Brain microvascular endothelial cell (primary cell): ENCODE results near the gene ZBTB16.

Experiments used
- DNase-seq: peaks from one replicate; pipeline ENCODE4 v3.0.0-alpha.2; 2020
- H3K27ac ChIP-seq: fragments of 250-450 bp; sonication (Bioruptor Pico); 2 replicates; pipeline ENCODE4 v1.5.1; 2020; ENCODE audit warnings: mild to moderate bottlenecking, moderate library complexity
- H3K27me3 ChIP-seq: fragments of 250-450 bp; sonication (Bioruptor Pico); replicated peaks from 2 replicates; pipeline ENCODE4 v1.5.1; 2020; ENCODE audit warnings: mild to moderate bottlenecking
- H3K36me3 ChIP-seq: fragments of 250-450 bp; sonication (Bioruptor Pico); replicated peaks from 2 replicates; pipeline ENCODE4 v1.5.1; 2020; ENCODE audit warnings: mild to moderate bottlenecking
- H3K4me3 ChIP-seq: 2 replicates; pipeline ENCODE4 v1.5.1; 2011; ENCODE audit warnings: low read depth, mild to moderate bottlenecking, control low read depth, low read length, moderate library complexity
- in situ Hi-C: cut with HindIII; loops from 2 replicates; pipeline ENCODE4 v1.10.0; 2017; ENCODE audit warnings: low sequenced_read_pairs, low pct_ligation_motif_present
- TF ChIP-seq, protein P1 (sequence below): IDR thresholded peaks from 2 replicates; pipeline ENCODE4 v1.5.1; 2011; ENCODE audit warnings: low read depth, mild to moderate bottlenecking, moderate library complexity, low read length, control low read depth, inconsistent platforms; ENCODE audit errors: missing control alignments

Gene ZBTB16

DNA sequence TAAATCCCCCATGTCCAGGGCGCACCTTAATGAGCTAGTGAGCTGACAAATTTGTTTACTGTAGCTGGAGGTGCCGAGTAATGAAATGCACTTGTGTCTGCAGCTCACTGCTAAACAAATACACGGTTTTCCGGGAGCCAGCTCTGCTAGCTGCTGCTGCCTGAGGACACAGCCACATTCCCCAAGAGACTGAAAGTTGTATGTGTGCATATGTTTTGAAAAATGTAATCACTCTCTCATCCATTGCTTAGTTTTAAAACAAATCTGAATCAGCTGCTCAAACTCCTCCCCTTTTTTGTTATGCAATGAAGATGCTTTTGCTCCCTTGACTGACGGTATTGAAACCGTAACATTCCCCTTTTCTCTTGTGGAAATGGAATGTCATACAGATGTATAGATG, 174.2 kb downstream of the ZBTB16 start:
- no peaks in the 10 kb centered on the region for H3K36me3 ChIP-seq
- no peak for DNase-seq
- H3K27ac ChIP-seq = no peak overlapping the region
- peaks cover 8% of the 10 kb centered on the region for H3K27me3 ChIP-seq
- in situ Hi-C loops = no loop called here
- no peak overlapping the region for H3K4me3 ChIP-seq
- TF ChIP-seq, protein P1, sequence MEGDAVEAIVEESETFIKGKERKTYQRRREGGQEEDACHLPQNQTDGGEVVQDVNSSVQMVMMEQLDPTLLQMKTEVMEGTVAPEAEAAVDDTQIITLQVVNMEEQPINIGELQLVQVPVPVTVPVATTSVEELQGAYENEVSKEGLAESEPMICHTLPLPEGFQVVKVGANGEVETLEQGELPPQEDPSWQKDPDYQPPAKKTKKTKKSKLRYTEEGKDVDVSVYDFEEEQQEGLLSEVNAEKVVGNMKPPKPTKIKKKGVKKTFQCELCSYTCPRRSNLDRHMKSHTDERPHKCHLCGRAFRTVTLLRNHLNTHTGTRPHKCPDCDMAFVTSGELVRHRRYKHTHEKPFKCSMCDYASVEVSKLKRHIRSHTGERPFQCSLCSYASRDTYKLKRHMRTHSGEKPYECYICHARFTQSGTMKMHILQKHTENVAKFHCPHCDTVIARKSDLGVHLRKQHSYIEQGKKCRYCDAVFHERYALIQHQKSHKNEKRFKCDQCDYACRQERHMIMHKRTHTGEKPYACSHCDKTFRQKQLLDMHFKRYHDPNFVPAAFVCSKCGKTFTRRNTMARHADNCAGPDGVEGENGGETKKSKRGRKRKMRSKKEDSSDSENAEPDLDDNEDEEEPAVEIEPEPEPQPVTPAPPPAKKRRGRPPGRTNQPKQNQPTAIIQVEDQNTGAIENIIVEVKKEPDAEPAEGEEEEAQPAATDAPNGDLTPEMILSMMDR = no peak

DNA sequence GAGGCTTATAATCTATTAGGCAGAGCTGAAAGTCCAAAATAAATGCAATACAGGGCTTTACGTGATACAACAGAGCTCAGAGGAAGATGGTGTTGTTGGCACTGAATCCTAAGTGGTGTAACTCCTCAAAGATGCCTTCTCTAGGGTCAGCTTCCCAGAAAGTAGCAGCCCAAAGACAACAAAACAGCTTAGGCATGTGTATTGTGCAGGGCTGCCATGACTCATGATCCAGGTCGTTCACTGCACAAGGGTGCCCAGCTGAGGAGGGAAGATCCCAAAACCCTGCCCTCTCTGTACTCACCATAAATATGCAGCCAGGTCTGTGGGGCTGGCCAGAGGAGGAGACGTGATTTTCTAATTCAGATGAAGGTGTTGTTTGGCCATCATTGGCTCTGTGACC, 177.3 kb downstream of the ZBTB16 start:
- in situ Hi-C loops = no loop called here
- no peak overlapping the region for H3K4me3 ChIP-seq
- H3K36me3 ChIP-seq = no peaks in the 10 kb centered on the region
- H3K27ac ChIP-seq = no peak overlapping the region
- TF ChIP-seq, protein P1 = no peak
- peaks cover 4% of the 10 kb centered on the region for H3K27me3 ChIP-seq
- DNase-seq = no peak

DNA sequence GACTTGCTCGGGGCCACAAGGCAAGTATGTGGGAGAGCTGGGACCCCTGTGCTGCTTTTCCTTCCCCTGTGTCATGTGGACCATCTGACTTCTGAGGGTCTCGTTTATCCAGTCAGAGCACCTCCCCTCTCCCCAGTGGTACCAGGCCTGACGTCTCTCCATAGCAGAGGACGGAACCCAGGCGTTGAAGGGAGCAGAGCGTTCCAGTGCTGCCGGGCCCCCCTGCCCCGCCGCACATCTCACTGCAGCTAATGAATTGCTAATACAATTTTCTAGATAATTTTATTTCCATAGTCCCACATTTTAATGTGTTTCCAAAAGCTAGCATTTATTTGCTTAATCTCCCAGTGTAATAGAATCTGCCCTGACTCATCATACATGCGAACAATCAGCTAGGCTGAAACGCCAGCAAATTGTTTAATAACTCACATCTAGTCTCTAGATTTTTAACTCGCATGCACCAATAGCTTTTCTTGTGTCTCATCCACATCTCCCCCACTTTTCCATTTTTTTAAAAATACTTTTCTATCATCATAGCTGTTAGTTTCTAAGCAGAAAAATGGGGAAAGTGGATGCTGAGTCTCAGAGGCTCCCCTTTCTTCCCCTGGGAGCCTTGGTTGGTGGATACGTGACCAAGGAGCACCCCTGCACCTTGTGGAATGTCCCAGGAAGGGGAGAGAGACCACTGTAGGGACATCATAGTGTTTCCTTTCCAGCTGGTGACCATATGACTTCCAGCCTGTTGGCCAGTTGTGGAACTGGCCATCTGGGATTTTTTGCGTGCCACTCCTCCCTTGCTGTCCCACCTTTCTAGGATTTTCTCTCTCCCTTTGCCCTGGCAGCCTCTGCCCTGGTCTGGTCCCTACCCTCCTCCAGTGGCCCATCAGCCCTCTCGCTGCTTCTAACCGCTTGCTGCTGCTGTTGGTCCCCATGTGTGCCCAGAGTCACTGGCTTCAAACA, 178.1 kb downstream of the ZBTB16 start:
- DNase-seq = no peak
- in situ Hi-C loops = no loop called here
- no peak overlapping the region for H3K4me3 ChIP-seq
- TF ChIP-seq, protein P1 = no peak
- no peak overlapping the region for H3K27ac ChIP-seq
- no peaks in the 10 kb centered on the region for H3K36me3 ChIP-seq
- H3K27me3 ChIP-seq = peaks cover 4% of the 10 kb centered on the region

DNA sequence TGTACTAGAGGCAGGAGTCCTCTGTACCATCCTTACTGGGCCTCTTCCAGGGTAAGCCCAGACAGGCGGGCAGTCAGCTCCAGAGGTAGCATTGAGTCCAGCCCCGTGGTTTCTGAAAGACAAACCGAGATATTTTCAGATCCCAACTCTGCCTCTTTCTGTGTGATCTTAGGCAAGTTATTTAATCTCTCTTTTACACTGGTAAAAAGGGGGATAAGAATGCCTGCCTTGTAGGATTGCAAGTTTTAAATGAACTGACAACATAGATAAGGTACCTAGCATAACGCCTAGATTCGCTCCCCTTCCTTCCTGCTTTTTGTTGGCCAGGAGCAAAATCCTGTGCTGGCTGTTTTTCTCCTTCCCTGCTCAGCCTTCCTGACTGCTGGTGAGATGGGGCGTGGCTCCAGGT, 180.2 kb downstream of the ZBTB16 start:
- no peaks in the 10 kb centered on the region for H3K36me3 ChIP-seq
- H3K27me3 ChIP-seq = no peaks in the 10 kb centered on the region
- no peak for DNase-seq
- no peak overlapping the region for H3K4me3 ChIP-seq
- TF ChIP-seq, protein P1 = no peak
- H3K27ac ChIP-seq = no peak overlapping the region
- in situ Hi-C loops = no loop called here

DNA sequence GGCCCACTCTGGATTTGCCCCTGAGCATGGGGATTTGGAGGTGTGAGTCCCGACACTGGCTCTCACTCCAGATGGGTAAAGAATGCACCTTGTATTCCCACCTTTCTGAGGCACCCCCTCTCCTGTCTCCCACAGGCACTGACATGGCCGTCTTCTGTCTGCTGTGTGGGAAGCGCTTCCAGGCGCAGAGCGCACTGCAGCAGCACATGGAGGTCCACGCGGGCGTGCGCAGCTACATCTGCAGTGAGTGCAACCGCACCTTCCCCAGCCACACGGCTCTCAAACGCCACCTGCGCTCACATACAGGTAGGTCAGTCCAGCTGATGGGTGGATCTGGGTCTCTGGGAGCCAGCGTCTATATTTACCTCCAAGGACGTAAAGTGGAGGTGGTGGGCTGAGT, 182.5 kb downstream of the ZBTB16 start:
- no peak overlapping the region for H3K4me3 ChIP-seq
- H3K27me3 ChIP-seq = no peaks in the 10 kb centered on the region
- TF ChIP-seq, protein P1 = no peak
- no peaks in the 10 kb centered on the region for H3K36me3 ChIP-seq
- no peak overlapping the region for H3K27ac ChIP-seq
- DNase-seq = no peak
- in situ Hi-C loops = no loop called here
